OCI-LY7 (cell line): ENCODE results near the gene RIC3.

Experiments used
- CTCF ChIP-seq: fragments of 200-600 bp; sonication (generic); conservative IDR thresholded peaks from 2 replicates; pipeline ENCODE4 v1.5.1; 2014; ENCODE audit warnings: mild to moderate bottlenecking, antibody characterized with exemption, low read length, moderate library complexity, mixed read lengths
- EZH2phosphoT487 ChIP-seq: fragments of 200-600 bp; sonication (generic); IDR thresholded peaks from 2 replicates; pipeline ENCODE4 v1.6.1; 2018; ENCODE audit warnings: low read depth, borderline replicate concordance, mild to moderate bottlenecking, mixed run types, antibody characterized with exemption, low read length, moderate library complexity, mixed read lengths

- TF ChIP-seq CTCF = no peak
- no peak for TF ChIP-seq EZH2phosphoT487
Observed at GRCh38 chr11:8100158-8100557, 68.7 kb downstream of the RIC3 start.
